ENCODE measurements around the gene SLC6A8.
"Not testable (repeated sequence)": the region's sequence is repeated elsewhere in the genome, so short reads cannot be mapped to it uniquely, and the experiment has no call there.

Gene SLC6A8

GRCh38 chrX:153685751-153686696, 1.7 kb upstream of the SLC6A8 start:
- TF ChIP-seq JUND (IDR thresholded peaks at IDR 0.05; ENCODE audit: low read depth) = no peak
- in situ Hi-C loops (cut with HindIII; ENCODE audit: low pct_unique_long_range_greater_than_20kb, low sequenced_read_pairs) = no loop called here
- DNase-seq (ENCODE audit: low read depth in 1 of 2, low spot score in 1 of 2) = no peak

- no peak for DNase-seq (ENCODE audit: low read depth in 1 of 2, low spot score in 1 of 2)
- in situ Hi-C loops (cut with HindIII; ENCODE audit: low pct_unique_long_range_greater_than_20kb, low sequenced_read_pairs) = no loop called here
- no peak for TF ChIP-seq JUND (IDR thresholded peaks at IDR 0.05; ENCODE audit: low read depth)
Observed at GRCh38 chrX:153686711-153687110, 1.0 kb upstream of the SLC6A8 start.

- in situ Hi-C loops (cut with HindIII; ENCODE audit: low pct_unique_long_range_greater_than_20kb, low sequenced_read_pairs) = no loop called here
- no peak for TF ChIP-seq JUND (IDR thresholded peaks at IDR 0.05; ENCODE audit: low read depth)
- no peak for DNase-seq (ENCODE audit: low read depth in 1 of 2, low spot score in 1 of 2)
Observed at GRCh38 chrX:153688071-153688470, 345 bp downstream of the SLC6A8 start.

GRCh38 chrX:153688506-153688905, 780 bp downstream of the SLC6A8 start:
- TF ChIP-seq JUND (IDR thresholded peaks at IDR 0.05; ENCODE audit: low read depth) = no peak
- in situ Hi-C loops (cut with HindIII; ENCODE audit: low pct_unique_long_range_greater_than_20kb, low sequenced_read_pairs) = no loop called here
- no peak for DNase-seq (ENCODE audit: low read depth in 1 of 2, low spot score in 1 of 2)

GRCh38 chrX:153688911-153689590, 1.3 kb downstream of the SLC6A8 start:
- in situ Hi-C loops (cut with HindIII; ENCODE audit: low pct_unique_long_range_greater_than_20kb, low sequenced_read_pairs) = no loop called here
- no peak for TF ChIP-seq JUND (IDR thresholded peaks at IDR 0.05; ENCODE audit: low read depth)
- peak in 1 of 2 experiments; percentile 45 for DNase-seq (ENCODE audit: low read depth in 1 of 2, low spot score in 1 of 2)

GRCh38 chrX:153689654-153690465, 2.1 kb downstream of the SLC6A8 start:
- TF ChIP-seq JUND (IDR thresholded peaks at IDR 0.05; ENCODE audit: low read depth) = no peak
- no peak for DNase-seq (ENCODE audit: low read depth in 1 of 2, low spot score in 1 of 2)
- in situ Hi-C loops (cut with HindIII; ENCODE audit: low pct_unique_long_range_greater_than_20kb, low sequenced_read_pairs) = no loop called here

GRCh38 chrX:153690466-153690865, 2.7 kb downstream of the SLC6A8 start:
- no peak for DNase-seq (ENCODE audit: low read depth in 1 of 2, low spot score in 1 of 2)
- TF ChIP-seq JUND (IDR thresholded peaks at IDR 0.05; ENCODE audit: low read depth) = no peak
- in situ Hi-C loops (cut with HindIII; ENCODE audit: low pct_unique_long_range_greater_than_20kb, low sequenced_read_pairs) = no loop called here

- in situ Hi-C loops (cut with HindIII; ENCODE audit: low pct_unique_long_range_greater_than_20kb, low sequenced_read_pairs); DNase-seq (ENCODE audit: low read depth in 1 of 2, low spot score in 1 of 2): not testable (repeated sequence)
Observed at GRCh38 chrX:153691032-153691827, 3.5 kb downstream of the SLC6A8 start.

GRCh38 chrX:153692003-153692402, 4.3 kb downstream of the SLC6A8 start:
- DNase-seq (ENCODE audit: low read depth in 1 of 2, low spot score in 1 of 2) = no peak
- TF ChIP-seq JUND (IDR thresholded peaks at IDR 0.05; ENCODE audit: low read depth) = no peak
- in situ Hi-C loops (cut with HindIII; ENCODE audit: low pct_unique_long_range_greater_than_20kb, low sequenced_read_pairs) = no loop called here

- in situ Hi-C loops (cut with HindIII; ENCODE audit: low pct_unique_long_range_greater_than_20kb, low sequenced_read_pairs) = no loop called here
- no peak for TF ChIP-seq JUND (IDR thresholded peaks at IDR 0.05; ENCODE audit: low read depth)
- no peak for DNase-seq (ENCODE audit: low read depth in 1 of 2, low spot score in 1 of 2)
Observed at GRCh38 chrX:153692611-153693156, 5.0 kb downstream of the SLC6A8 start.

GRCh38 chrX:153693216-153694086, 5.7 kb downstream of the SLC6A8 start:
- in situ Hi-C loops (cut with HindIII; ENCODE audit: low pct_unique_long_range_greater_than_20kb, low sequenced_read_pairs) = no loop called here
- TF ChIP-seq JUND (IDR thresholded peaks at IDR 0.05; ENCODE audit: low read depth) = no peak
- no peak for DNase-seq (ENCODE audit: low read depth in 1 of 2, low spot score in 1 of 2)

- in situ Hi-C loops (cut with HindIII; ENCODE audit: low pct_unique_long_range_greater_than_20kb, low sequenced_read_pairs) = not testable (repeated sequence)
Observed at GRCh38 chrX:153694256-153694655, 6.5 kb downstream of the SLC6A8 start.

More at GRCh38 chrX:153694256-153694655, 6.5 kb downstream of the SLC6A8 start:
- DNase-seq (ENCODE audit: low read depth in 1 of 2, low spot score in 1 of 2) = not testable (repeated sequence)
